ENCODE data around the gene IFITM5. TPM values are rescaled to one million over a fixed set of nuclear protein-coding genes. Genes with fewer than 3 reads are reported as not detected.

IFITM5 gene
- total and polyA plus RNA-seq, 2 of the 4 experiments (the other 2 are of a cell fraction): not detected

DNA sequence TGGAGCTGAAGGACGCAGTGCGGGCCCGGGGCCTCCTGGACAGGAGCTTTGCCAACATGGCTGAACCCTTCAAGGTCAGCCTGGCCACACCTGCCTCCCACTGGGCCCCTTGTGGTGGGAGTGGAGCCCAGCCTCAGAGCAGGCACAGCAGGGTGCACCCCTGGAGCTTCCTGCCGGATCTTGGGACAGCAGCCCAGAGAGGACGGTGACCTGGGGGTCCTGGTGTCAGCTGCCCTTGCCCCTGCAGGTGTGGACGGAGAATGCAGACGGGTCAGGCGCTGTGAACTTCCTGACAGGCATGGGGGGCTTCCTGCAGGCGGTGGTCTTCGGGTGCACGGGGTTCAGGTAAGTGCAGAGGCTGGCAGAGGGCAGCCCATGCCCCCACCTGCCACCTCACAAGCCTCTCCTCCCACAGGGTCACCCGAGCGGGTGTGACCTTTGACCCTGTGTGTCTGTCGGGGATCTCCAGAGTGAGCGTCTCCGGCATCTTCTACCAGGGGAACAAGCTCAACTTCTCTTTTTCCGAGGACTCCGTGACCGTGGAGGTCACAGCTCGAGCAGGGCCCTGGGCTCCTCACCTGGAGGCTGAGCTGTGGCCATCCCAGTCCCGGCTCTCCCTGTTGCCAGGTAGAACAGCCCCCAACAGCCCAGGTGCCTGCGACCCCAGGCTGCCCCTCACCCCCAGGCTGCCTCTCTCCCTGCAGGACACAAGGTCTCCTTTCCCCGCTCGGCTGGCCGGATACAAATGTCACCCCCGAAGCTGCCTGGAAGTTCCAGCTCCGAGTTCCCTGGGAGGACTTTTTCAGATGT lies 5.3 kb downstream of the IFITM5 start:
- Histone ChIP-seq H2AFZ (replicated peaks; ENCODE audit: low read length, poor library complexity) (no peak overlapping the region), H3K4me3 (ENCODE audit: insufficient read depth, low read depth, low read length) (no peak overlapping the region), H3K4ac (ENCODE audit: low read depth, low read length) (no peak overlapping the region), H4K8ac (ENCODE audit: low read depth in 2 of 2, low read length in 2 of 2) (no peak overlapping the region), H3K27ac (ENCODE audit: insufficient read depth, low read length) (no peak overlapping the region), H2BK20ac (ENCODE audit: low read depth, low read length) (no peak overlapping the region), H3K4me1 (ENCODE audit: control insufficient read depth, insufficient read depth, low read length) (peaks cover 2% of the 10 kb centered on the region; the same call in 1 of the 2 replicates), H3K27me3 (ENCODE audit: control insufficient read depth, insufficient read depth, low read length) (no peaks in the 10 kb centered on the region), H4K91ac (ENCODE audit: insufficient read depth, low read depth, low read length) (no peak overlapping the region), H3K9me3 (ENCODE audit: control insufficient read depth, insufficient read depth, low read length) (no peaks in the 10 kb centered on the region), H3K36me3 (ENCODE audit: control insufficient read depth, insufficient read depth, low read length) (peaks cover 19% of the 10 kb centered on the region), H3K56ac (ENCODE audit: extremely low read depth, insufficient read depth, low read length) (no peak overlapping the region), H3K14ac (replicated peaks; ENCODE audit: low read depth, low read length) (no peak overlapping the region), H3K9me1 (ENCODE audit: insufficient read depth, low read length) (no peaks in the 10 kb centered on the region), H3K4me2 (ENCODE audit: low read depth, low read length) (no peak overlapping the region), H3K23ac (ENCODE audit: low read depth, low read length) (no peak overlapping the region), H3K18ac (ENCODE audit: low read depth, low read length) (no peak overlapping the region), H2AK5ac (ENCODE audit: low read depth, low read length) (no peak overlapping the region), H4K5ac (ENCODE audit: low read depth, low read length) (no peak overlapping the region), H4K20me1 (ENCODE audit: insufficient read depth, low read length) (no peaks in the 10 kb centered on the region), H2BK15ac (ENCODE audit: low read depth, low read length) (no peak overlapping the region), H2BK5ac (ENCODE audit: low read depth, low read length, poor library complexity, severe bottlenecking) (no peak overlapping the region), H2BK120ac (ENCODE audit: low read depth, low read length) (no peak overlapping the region), H3K79me1 (ENCODE audit: low read depth in 1 of 2, low read length in 2 of 2) (peaks cover 0 to 7% of the 10 kb centered on the region in 2 experiments; a peak in 3 of 4 replicates), H2AK9ac (replicated peaks; ENCODE audit: low read depth, low read length, poor library complexity) (no peak overlapping the region), H3K9ac (ENCODE audit: low read depth, low read length) (no peak overlapping the region)
- in situ Hi-C loops (cut with MboI; ENCODE audit: low sequenced_read_pairs) (no loop called here), dilution Hi-C loops (cut with HindIII; ENCODE audit: low sequenced_read_pairs, unreplicated experiment) (no loop called here), intact Hi-C loops (cut with micrococcal nuclease) (no loop called here)
- TF ChIP-seq RAD21 (IDR thresholded peaks at IDR 0.05; ENCODE audit: low read length) (no peak), POLR2A (IDR thresholded peaks at IDR 0.05; ENCODE audit: low read depth, low read length) (no peak), BHLHE40 (IDR thresholded peaks at IDR 0.05; ENCODE audit: low read depth, low read length) (no peak), ELK1 (IDR thresholded peaks at IDR 0.05; ENCODE audit: borderline replicate concordance, low read depth, low read length) (no peak), MXI1 (IDR thresholded peaks at IDR 0.05; ENCODE audit: borderline replicate concordance, low read depth, low read length) (no peak), CTCF (conservative IDR thresholded peaks at IDR 0.05; ENCODE audit: low read depth, low read length) (no peak), SMC3 (IDR thresholded peaks at IDR 0.05; ENCODE audit: low read depth, low read length) (no peak)
- TF ChIP-seq, protein P1, sequence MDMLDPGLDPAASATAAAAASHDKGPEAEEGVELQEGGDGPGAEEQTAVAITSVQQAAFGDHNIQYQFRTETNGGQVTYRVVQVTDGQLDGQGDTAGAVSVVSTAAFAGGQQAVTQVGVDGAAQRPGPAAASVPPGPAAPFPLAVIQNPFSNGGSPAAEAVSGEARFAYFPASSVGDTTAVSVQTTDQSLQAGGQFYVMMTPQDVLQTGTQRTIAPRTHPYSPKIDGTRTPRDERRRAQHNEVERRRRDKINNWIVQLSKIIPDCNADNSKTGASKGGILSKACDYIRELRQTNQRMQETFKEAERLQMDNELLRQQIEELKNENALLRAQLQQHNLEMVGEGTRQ (IDR thresholded peaks at IDR 0.05; ENCODE audit: low read depth, low read length): no peak
- BruUV-seq (replicated peaks): no TSS peak
- ATAC-seq (ENCODE audit: low read depth): no peak
- WGBS, 2 experiments (ENCODE audit: extremely low coverage in 2 of 2, insufficient read length in 1 of 2): 88% methylated on average over 15 of the region's 27 CpGs; no CpG with 5 or more reads in 1 of the 2 experiments
- ChIA-PET CTCF (no interaction called here), POLR2A (ENCODE audit: unreplicated experiment) (no interaction called here)
- DNase-seq: no peak
